GM12874 (cell line): ENCODE results near the gene KDM2B.

Experiments used
- CTCF ChIP-seq: IDR thresholded peaks from 2 replicates; pipeline ENCODE4 v1.5.1; 2011; ENCODE audit warnings: low read depth, mild to moderate bottlenecking, control low read depth, low read length, moderate library complexity; ENCODE audit not compliant: insufficient read depth

Gene KDM2B

GRCh38 chr12:121405211-121405610 is 175.6 kb downstream of the KDM2B start:
- no peak for TF ChIP-seq CTCF

GRCh38 chr12:121404734-121405133 is 176.1 kb downstream of the KDM2B start:
- TF ChIP-seq CTCF, result no peak

GRCh38 chr12:121403721-121404120 is 177.1 kb downstream of the KDM2B start:
- TF ChIP-seq CTCF, result no peak

- TF ChIP-seq CTCF, result no peak
Observed at GRCh38 chr12:121400332-121401139, 180.3 kb downstream of the KDM2B start.

GRCh38 chr12:121399391-121400331 is 181.2 kb downstream of the KDM2B start, which contains the start of gene RNF34:
Gene RNF34, plus strand, starts transcription at chr12:121400118. Its CDS starts 95 bp downstream, at chr12:121400213.
- no peak for TF ChIP-seq CTCF

- no peak for TF ChIP-seq CTCF
Observed at GRCh38 chr12:121398355-121398754, 182.5 kb downstream of the KDM2B start.

- no peak for TF ChIP-seq CTCF
Observed at GRCh38 chr12:121397521-121397920, 183.3 kb downstream of the KDM2B start.
